Vagina (tissue), 2 donors: ENCODE measurements around the gene MBP.

Source experiments
- CTCF ChIP-seq, 3 experiments: fragments of 450-650 bp in 2 of 3; fragments of 200-600 bp in 1 of 3; sonication (generic) in 1 of 3; IDR thresholded peaks; one replicate each; pipeline ENCODE4 v1.5.1; 2017 to 2019; ENCODE audit warnings: antibody characterized with exemption in 3 of 3, mild to moderate bottlenecking in 2 of 3, moderate library complexity in 2 of 3
- POLR2A ChIP-seq, 2 donors: fragments of 450-650 bp; IDR thresholded peaks; one replicate each; pipeline ENCODE4 v1.6.1; 2017; ENCODE audit warnings: antibody characterized with exemption in 2 of 2, mild to moderate bottlenecking in 2 of 2, moderate library complexity in 2 of 2
- POLR2AphosphoS5 ChIP-seq, 2 donors: sonication (generic); formaldehyde crosslinking; IDR thresholded peaks; one replicate each; pipeline ENCODE4 v1.9.0; 2017; ENCODE audit warnings: antibody characterized with exemption in 2 of 2, mild to moderate bottlenecking in 2 of 2, low read depth in 1 of 2; ENCODE audit not compliant: insufficient read depth in 1 of 2

- TF ChIP-seq CTCF (IDR thresholded peaks at IDR 0.05), result no peak
- TF ChIP-seq POLR2A (IDR thresholded peaks at IDR 0.05), result no peak
- TF ChIP-seq POLR2AphosphoS5 (IDR thresholded peaks at IDR 0.05; ENCODE audit: insufficient read depth in 1 of 2, low read depth in 1 of 2), result no peak
Observed at GRCh38 chr18:77016936-77017335, 115.6 kb downstream of the MBP start.
